Hematopoietic multipotent progenitor cell treated with erythropoietin and hydrocortisone succinate and interleukin-3 and kit ligand, for 8 days (in vitro differentiated cells): ENCODE data around the gene SURF4.
"Not testable (repeated sequence)": the region's sequence is repeated elsewhere in the genome, so short reads cannot be mapped to it uniquely, and the experiment has no call there.

Source experiments
- DNase-seq: peaks from one replicate; pipeline ENCODE4 v3.0.0-alpha.2; 2015

Gene SURF4

DNA sequence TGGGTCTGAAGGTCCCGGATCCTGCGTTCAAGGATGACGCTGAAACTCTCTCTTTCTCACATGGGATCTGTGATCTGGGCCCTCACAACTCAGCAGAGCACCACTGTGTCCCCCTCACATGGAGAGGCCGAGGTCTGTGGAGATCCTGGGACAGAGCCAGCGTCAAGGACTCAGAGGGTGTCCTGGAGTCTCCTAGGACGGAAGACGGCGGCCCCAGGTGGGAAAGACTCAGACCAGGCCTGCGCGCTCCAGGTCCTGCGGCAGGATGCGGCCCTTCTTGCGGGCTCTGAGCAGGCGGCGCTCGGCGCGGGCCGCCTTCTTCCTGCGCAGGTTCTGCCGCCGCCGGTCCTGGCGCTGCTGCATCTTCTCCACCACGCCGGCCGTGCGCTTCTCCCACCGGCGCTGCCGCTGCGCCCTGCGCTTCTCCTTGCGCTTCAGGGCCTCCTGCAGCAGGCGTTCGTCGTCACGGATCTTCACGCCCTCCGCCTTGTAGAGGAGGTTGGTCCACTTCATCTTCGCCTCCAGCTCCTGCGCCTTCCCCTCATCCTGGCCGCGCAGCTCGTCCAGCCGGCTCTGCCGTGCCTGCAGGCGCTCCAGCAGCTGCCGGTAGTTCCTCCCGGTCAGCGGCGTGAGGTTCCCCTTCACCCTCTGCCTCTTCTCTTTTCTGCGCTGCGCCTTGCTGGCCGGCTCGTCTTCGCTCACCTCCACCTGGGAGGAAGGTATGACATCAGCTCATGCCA, 44.0 kb downstream of the SURF4 start:
- no peak for DNase-seq

- DNase-seq, result no peak
These were observed 44.6 kb downstream of the SURF4 start for GRCh38 chr9:133331221-133331620.

DNA sequence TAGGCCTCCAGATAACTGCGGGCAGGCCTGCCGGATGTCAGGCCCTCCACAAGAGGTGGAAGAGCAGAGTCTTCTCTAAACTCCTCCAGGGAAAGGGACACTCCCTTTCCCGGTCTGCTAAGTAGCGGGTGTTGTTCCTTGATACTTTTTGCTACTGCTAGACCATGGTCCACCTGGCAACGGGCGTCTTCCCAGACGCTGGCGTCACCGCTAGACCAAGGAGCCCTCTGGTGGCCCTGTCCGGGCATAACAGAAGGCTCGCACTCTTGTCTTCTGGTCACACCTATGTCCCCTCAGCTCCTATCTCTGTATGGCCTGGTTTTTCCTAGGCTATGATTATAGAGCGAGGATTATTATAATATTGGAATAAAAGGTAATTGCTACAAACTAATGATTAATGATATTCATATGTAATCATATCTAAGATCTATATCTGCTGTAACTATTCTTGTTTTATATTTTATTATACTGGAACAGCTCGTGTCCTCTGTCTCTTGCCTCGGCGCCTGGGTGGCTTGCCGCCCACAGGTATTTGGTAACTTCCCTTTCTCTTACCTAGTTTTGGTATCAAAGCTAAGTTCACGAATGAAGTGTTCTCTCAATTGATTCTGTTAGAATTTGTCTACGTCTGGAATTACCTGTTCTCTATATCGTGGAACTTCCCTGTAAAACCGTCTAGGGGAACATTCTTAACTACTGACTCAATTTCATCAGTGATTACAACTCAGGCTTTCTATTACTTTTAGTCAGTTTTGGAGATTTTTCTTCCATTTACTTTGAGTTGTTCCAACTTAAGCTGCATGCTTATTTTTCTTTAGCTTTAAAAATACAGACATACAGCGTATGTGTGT, 46.3 kb downstream of the SURF4 start:
- peak; percentile 44 for DNase-seq

GRCh38 chr9:133327834-133328484, 47.9 kb downstream of the SURF4 start:
- DNase-seq, result no peak

GRCh38 chr9:133327021-133327420, 48.8 kb downstream of the SURF4 start:
- not testable (repeated sequence) for DNase-seq

- DNase-seq, result no peak
These were observed 51.7 kb downstream of the SURF4 start for GRCh38 chr9:133323991-133324703.

- no peak for DNase-seq
These were observed 52.6 kb downstream of the SURF4 start for GRCh38 chr9:133323211-133323610.

- DNase-seq, result no peak
These were observed 53.2 kb downstream of the SURF4 start for GRCh38 chr9:133322701-133323100.

DNA sequence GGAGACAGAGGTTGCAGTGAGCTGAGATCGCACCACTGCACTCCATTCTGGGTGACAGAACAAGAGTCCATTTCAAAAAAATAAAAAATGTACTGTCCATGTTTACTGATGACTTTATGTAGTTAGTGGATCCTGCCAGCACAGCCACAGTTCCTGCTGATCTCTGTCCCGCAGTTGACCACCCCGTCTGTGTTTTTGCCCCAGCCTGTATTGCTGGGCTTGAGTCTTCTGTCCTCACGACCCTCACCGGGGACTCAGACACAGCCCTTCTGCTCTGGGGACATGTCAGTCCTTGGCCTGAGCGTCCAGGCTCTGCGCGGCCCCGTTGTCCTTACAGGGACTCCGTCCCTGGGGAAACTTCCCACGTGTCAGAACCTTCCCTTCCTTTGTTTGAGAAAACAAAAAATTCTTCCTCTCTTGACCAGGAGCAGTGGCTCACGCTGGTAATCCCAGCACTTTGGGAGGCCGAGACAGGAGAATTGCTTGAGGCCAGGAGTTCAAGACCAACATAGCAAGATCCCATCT, 54.4 kb downstream of the SURF4 start:
- no peak for DNase-seq

GRCh38 chr9:133320421-133320881, 55.4 kb downstream of the SURF4 start:
- no peak for DNase-seq

GRCh38 chr9:133317551-133317950, 58.3 kb downstream of the SURF4 start:
- not testable (repeated sequence) for DNase-seq

DNA sequence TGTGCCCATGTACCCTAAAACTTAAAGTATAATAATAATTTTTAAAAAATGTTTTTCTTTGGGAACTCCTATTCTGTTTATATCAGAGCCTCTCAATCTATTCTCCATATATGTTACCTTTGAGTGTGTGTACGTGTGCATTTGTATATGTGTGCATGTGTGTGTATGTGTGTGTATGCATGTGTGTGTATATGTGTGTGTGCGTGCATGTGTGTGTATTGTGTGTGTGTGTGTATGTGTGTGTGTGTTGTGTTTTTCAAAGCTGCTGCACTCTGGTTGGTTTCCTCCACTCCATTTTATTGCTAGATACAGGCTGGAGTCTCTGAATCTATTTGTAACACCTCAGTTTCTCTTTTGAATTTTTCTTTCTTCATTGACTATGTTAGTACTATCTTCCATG, 59.9 kb downstream of the SURF4 start:
- no peak for DNase-seq
